Activated CD8-positive, alpha-beta memory T cell treated with anti-CD3 and anti-CD28 coated beads for 1 hour (primary cell): ENCODE data around the gene SSTR5.

Experiments used
- DNase-seq, 2 donors: peaks; one replicate each; pipeline ENCODE4 v3.0.0-alpha.2; 2020; ENCODE audit warnings: low read depth in 1 of 2; ENCODE audit errors: extremely low read depth in 1 of 2

SSTR5 gene

DNA sequence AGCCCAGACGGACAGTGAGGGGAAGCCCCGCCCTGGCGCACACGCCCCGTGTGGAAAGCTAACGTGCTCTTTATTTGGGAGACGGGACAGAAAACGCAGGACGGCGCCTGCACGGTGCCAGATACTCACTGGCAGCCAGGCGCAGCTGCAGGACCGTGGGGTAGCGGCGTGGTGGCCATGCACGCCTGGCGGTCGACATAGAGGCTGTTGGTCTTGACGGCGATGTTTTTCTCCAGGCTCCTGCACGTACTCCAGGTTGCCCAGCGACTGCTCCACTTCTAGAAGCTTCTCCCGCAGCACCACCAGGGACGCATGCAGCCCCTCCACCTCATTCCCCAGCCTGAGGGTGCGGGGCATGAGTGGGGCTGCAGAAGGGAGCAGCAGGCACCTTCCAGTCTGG lies 28.6 kb downstream of the SSTR5 start:
- DNase-seq, result no peak

DNA sequence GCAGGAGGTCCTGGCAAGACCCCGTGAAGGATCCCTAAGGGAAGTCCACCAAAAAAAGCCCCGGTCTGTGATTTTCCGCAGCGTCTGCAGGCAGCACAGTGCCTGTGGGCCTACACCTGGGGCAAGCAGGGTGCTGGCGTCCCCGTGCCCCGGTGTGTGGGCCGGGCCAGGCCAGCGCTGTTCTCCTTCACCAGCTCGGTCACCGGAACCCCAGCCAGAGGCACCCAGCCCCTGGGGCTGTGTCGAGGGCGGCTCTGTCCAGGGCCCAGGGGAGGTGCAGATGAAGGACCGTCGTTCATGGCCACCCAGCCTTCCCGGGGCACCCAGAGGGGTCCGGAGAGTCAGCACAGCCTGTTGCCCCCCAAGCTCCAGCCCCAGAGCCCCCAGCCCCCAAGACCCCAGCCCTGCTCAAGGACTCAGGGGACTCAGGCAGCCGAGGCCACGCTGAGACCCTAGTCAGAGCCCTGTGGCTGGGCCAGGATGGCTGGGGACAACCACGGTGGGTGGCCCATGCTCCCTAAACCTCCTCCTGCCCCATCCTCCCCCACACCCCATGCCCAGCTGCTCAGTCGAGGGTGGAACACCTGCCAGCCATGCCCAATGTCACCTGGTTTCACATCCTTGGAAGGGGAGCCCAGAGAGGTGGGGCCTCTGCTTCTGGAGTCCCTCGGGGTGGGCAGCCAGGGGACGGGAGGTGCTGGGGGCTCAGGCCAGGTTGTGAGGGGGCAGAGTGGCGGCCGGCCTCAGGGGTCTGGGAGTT lies 29.2 kb downstream of the SSTR5 start:
- DNase-seq, result no peak

DNA sequence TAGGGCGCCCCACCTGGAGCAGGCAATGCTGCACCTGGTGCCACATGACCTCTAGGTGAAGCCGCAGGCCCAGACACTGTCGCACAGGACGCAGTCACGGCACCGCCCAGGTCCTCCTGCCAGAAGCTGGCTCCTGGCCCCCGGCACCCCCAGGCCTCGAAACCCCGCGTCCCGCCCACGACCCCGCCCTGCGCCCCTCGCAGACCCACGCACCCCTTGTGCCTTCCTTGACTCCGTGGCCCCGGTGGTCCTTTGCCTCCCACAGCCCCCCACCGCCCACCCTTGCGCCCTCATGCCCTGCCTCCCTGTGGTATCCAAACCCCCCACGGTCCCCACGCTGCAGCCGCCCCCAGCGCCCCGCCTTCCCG lies 29.8 kb downstream of the SSTR5 start:
- DNase-seq, result no peak

DNA sequence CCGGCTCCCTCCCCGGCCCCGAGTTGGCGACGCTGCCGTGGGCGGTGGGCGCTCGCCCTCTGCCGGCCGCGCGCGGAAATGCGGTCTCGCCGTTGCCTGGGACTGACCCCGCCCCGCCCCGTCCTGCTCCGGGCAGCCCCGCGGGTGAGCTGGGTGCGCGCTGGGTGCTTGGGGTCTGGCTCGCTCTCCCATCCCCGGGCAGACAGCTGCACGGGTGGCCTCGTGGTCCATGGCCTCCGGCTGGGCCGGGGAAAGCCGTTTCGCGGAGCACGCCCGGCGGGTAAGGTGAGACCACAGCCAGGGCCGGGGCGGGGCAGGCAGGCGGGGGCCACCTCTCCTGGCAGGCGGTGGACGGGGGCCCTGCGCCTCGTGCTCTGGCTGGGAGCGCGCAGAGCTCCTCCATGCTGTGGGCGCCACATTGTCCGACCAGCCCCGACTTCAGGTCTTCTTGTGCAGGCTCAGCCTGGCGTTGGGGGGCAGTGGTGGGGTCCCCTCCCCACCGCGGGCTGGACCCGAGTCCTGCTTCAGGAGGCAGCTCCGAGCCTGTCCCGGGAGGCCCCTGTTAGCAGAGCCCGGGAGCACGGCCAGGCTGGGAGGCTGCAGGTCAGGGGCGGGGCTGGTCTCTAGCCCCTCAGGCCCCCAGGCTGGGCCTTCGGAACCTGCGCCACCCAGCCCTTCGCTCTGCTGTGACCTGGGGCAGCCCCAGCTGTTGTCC lies 30.5 kb downstream of the SSTR5 start:
- peak; percentile 4 to 62 for DNase-seq

DNA sequence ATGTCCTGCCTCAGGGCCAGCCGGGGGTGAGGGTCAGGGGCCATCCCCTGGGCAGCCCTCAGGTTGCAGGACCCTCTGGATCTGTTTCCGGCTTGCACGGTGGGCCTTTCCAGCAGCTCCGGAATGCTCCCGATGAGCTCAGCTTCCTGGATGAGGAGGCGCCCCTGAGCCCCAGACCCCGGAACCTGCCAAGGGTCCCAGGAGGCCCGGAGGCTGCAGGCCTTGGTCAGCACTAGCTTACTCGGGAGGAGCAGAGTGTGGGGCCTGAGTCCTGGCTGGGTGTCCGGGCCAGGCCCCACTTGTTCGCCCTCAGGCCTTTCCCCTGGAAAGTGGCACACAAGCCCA lies 31.1 kb downstream of the SSTR5 start:
- DNase-seq, result no peak

DNA sequence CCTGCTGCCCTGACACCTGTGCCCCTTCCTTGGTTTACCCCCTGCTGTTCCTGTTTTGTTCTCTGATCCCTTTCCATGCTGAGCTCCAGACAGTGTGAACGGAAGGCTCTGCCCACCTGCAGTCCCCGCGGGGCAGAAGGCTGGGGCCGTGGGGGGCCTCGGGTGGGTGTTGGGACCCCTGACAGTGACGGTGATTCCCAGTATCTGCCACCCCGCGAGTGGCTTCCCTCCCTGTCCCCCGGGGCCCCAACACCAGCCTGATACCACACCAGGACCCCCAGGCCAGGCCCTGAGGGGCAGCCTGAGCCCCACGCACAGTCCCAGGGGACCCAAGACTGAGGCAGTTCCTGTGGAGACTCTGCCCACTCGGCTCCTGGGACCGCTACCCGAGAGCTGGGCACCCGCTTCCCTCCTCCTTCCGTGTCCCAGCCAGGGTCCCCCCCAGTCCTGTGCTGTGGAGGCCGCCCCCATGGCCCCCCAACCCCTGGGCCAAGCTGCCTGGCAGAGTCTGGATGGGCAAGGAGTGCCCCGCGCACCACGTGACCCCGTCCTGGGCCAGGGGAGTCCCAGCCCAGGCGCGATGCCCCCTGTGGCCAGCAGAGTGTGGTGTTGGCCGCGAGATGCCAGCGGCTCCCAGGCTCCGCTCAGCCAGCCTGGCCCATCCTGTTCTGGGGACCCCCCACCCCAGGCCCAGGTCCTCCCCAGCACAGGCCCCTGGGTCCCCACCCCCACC lies 33.5 kb downstream of the SSTR5 start:
- DNase-seq, result no peak

DNA sequence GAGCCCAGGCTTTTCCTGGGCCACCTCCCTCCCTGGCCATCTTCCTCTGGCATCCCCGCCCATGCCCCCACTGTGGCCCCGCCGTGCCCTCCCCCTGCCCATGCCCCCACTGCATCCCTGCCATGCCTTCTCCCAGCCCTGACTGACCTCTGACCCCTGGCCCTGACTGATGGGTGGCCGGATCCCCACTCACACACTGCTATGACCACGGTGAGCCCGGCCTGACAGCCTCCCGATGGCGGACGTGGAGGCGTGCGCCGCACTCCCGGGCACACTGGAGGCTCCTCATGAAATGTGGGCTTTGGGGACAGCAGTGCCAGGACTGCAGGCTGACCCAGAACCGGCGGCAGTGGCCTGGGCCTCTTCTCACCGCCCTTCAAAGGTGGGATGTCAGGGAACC lies 34.1 kb downstream of the SSTR5 start:
- no peak for DNase-seq

DNA sequence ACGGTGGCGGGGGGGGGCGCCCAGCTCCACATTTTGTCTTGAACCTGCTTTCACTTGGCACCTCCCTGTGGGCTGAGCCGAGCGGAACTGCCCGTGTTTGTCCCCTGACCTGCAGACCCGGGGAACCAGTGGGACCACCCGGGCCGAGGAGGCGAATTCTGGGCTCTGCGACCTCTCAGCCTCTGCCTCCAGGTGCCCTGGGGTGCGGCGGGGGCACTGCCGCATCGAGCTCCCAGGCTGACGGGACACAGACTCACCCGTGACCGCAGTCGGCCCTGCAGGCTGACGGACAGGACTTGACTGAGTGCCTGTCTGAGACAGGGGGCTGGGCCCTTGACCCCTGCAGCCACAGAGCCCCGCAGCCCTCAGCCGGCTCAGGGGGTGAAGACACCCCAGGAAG lies 34.6 kb downstream of the SSTR5 start:
- no peak for DNase-seq

DNA sequence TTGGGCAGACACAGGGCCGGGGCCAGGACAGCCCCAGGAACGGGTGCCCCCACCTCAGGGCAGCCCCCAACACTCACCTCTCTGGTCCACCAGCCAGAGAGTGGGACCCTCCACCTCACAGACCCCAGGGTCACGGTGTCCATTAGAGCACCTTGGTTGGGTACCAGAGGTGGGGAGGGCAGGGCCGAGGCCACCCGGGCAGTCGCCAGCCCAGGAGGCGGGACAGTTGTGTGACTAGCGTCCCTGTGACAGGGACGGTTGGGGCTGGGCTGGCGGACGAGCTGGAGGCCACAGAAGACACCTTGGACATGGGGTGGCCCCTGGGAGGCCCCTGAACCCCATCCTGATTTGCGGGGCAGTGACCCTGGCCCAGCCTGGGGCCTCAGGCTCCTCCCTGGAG lies 35.2 kb downstream of the SSTR5 start:
- DNase-seq, result no peak

DNA sequence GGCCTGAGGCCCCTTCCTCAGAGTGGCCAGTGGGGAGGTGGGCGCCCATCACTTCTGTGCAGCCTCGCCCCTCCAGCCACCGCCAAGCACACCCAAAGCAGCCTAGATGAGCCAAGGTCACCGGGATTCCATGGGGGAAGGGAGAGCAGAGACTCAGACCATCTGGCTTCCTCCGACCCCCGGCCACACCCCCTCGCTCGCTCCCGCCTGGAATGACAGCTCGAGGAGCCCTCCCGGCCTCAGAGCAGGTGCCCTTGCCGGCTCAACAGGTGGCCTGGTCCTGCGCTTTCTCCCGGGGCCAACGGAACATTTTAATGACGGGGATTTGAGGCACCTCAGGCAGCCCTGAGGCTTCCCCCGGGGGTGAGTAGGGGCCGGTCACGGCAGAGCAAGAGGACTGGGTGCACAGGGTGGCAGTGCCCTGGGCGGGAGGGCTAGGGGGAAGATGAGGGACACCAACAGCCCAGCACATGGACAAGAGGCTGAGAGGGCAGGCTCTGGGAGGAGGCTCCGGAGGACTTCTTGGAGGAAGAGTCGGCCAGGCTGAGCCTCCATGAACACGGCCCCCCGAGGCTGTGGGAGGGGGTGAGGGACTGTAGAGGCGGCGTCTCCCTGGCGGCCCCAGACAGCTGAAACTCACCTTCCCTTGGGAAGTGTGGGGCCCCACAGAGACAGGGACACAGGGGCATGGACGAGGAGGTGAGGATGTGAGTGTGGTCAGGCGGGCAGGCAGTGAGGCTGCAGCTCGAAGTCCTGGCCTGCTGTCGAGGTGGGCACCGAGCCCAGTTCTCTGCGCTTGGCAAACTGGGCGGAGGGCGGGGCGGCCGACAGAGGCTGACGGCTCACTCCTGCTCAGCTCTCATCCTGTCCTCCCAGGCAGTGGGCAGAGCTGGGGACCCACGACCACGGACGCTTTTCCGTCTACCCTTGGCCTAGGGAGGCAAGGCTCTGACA lies 36.0 kb downstream of the SSTR5 start:
- no peak for DNase-seq

DNA sequence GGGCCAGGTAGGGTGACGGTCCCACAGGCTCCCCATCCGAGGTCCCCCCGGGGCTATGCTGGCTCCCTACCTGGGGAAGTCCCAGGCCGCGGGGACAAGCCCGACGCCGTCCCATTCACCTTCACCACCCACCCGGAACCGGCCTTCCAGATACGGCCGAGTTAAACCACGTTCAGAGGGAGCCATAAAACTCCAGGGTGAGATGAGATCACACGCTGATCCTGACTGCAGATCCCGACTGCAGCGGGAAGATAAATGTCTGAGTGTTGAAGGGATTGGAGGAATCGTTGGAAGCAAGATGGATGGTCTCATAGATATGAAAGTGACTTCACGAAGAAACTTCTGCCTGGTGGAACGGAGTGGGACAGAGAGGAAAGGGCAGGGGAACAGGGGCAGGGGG lies 37.1 kb downstream of the SSTR5 start:
- no peak for DNase-seq

DNA sequence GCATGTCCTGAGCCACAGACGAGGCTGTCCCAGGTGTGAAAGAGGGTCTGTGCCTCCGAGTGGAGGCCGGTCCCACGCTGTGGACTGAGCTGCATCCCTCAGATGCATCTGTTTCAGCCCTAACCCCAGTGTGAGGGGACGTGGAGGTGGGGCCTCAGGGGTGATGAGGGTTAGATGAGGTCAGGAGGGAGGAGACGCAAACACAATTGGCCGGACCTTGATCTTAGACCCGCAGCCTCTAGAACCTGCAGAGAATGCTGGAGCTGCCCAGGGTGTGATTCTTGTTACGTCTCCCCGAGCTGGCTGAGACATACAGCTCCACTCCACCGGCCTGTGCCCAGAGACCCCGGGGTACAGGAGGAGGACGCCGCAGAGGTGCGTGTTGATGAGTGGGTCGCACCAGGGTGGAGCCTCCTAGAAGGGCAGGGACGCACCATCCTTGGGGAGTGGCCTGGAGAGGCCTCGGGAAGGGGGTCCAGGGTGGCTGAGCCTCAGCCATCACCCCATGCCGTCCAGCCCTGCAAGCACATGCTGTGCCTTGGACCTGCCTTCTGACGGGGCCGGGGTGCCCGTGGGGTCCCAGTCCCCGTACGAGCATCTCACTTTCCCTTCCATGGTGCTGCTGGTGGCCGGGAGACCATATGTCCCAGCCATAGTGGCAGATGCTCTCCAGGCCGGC lies 40.1 kb downstream of the SSTR5 start:
- DNase-seq, result no peak

DNA sequence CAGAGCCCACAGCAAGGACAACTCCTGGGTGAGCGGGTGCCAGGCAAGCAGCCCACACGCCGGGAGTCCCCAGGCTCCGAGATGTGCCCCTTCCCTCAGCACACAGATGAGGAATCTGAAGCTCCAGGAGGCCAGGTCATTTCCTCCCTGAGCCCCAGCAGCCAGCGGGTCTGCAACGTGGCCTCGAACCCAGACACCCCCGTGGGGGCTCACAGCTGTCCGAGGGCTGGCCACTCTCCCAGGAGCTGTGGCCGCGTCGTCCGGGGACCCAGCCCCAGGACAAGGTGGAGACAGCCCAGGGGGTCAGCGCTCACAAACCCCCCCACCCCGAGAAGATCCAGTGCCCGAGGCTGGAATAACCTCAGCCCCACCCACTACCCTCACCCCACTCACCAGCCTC lies 40.9 kb downstream of the SSTR5 start:
- no peak for DNase-seq

DNA sequence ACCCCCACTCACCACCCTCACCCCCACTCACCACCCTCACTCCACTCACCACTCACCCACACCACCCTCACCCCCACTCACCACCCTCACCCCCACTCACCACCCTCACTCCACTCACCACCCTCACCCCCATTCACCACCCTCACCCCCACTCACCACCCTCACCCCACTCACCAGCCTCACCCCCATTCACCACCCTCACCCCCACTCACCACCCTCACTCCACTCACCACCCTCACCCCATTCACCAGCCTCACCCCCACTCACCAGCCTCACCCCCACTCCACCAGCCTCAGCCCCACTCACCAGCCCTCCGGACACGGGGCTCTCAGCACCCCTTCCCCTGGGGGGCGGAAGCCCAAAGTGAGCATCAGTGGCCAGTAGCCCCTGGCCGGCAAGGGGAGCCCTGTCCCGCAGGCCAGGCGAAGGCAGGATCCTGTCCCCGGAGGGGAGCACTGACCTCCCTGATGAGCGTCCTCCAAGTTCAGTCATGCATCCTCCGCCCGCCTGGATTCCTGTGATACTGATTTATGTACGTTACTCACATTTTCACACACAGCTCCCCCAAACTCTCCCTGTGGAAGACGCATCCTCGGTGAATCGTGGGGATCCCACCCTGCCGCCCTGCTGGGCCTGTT lies 41.5 kb downstream of the SSTR5 start:
- DNase-seq, result no peak

DNA sequence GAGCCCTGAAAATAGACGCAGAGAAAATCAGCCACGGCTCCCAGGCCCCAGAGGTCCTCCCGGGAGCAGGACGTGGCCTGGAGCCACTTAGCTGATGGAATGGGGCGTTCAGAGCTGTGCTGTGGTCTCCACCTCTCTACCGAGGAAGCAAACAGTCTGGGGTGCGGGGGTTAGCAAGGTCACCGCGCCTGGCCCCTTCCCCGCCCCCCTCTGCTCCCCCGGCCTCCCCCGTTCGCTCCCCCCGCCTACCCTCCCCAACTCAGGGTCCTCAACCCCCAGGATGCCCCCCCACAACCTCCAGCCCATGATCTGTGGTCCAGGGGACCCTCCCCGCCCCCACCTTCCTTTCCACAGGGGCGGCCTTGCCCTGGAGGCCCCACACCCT lies 44.1 kb downstream of the SSTR5 start:
- DNase-seq, result no peak

DNA sequence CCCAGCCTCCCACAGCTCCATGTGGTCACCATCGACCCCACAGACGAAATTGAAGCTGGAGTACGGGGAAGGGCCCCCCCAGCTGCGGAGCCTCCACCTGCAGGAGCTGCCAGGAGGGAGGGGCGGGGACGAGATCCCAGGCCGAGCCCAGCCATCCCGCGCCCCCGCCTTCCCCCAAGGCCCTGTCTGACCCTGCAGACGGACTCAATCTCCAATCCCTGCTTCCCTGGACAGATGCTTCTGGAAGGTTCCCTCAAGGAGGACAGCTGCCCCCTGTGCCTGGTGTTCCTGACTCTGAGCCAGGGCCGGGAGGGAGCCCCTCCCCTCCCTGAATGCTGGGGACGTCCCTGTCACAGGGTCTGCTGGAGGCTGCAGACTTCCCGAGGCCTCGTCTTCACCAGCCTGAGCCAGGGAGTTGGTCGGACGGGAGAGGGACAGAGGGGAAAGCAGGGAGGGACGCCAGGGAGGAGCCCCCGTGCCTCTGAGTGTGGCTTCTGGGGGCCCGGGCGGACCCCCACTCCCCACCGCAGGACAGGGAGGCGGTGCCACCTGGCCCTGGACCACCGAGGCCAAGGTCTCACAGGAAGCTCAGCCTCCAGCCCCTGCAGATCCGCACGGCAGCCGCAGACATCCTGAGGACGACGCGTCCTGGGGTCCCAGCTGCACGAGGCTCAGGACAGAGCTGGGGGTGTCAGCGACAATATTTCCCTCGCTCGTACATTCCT lies 44.8 kb downstream of the SSTR5 start:
- no peak for DNase-seq

DNA sequence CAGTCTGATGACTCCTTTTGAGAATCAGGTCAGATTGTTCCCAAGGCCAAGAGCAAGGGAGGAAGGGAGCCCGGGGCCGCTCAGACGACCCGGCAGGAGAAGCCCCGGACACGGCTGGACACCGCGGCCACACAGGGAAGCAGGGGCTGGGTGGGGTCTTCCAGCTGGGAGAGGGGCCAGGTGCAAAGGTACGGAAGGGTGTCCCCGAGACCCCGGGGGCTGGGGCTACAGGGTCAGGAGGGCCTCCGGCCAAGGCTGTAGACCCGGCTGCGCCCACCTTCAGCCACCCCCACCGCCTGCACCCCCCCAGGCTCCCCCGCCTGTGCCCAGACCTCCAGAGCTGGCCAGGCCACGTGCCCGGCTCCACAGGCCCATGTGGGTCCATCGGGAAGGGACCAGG lies 45.4 kb downstream of the SSTR5 start:
- no peak for DNase-seq

DNA sequence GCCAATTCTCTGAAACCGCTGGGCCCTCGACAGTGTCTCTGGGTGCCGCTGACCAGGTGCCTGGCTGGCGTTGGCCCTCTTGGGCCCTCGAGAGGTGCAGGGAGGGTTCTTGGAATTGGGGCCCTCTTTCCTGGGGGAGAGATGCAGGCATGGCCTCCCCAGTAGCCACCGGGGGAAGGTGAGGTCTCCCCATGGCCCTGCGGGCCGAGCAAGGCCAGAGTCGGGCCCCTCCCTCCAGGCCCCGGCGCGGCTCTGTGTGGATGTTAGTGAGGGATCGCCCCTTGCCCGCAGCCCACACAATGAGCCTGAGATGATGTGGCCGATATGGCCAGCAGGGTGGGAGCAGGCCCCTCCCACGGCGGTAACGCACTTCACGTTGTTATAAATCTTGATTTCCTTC lies 46.6 kb downstream of the SSTR5 start:
- DNase-seq, result no peak
